SK-N-SH (cell line): ENCODE data around the gene LRRC1. TPM values are rescaled to one million over a fixed set of nuclear protein-coding genes. Genes with fewer than 3 reads are reported as not detected.

ENCODE experiments used
- CTCF ChIA-PET: fragments of 300-600, 350-600 bp; formaldehyde crosslinking; extraction: SDS; loops from one replicate; lab custom pipeline; 2021; lab: Yijun Ruan, JAX
- POLR2A ChIA-PET: fragments of 350-600 bp; sonication (Branson Sonifier 250); formaldehyde crosslinking; extraction: SDS; loops from one replicate; lab custom pipeline; 2020; ENCODE audit warnings: antibody characterized with exemption, inconsistent platforms; lab: Yijun Ruan, JAX
- DNase-seq: peaks from one replicate; pipeline ENCODE4 v3.0.0; 2012
- H2AFZ ChIP-seq: fragments of 200-600 bp; sonication (generic); 2 replicates; pipeline ENCODE4 v1.8.1; 2016; ENCODE audit warnings: antibody characterized with exemption, mild to moderate bottlenecking, low read depth
- H3F3A ChIP-seq: fragments of 200-600 bp; sonication (generic); replicated peaks from 2 replicates; pipeline ENCODE3; 2016; ENCODE audit warnings: antibody characterized with exemption, mild to moderate bottlenecking; ENCODE audit not compliant: insufficient read depth
- H3K27ac ChIP-seq, 2 experiments: fragments of 200-500 bp in 1 of 2; fragments of 200-600 bp in 1 of 2; sonication (Bioruptor generic) in 1 of 2; sonication (generic), shearing (Covaris generic) in 1 of 2; 2 replicates each; pipeline versions ENCODE4 v1.5.1 to v1.6.1; 2014 to 2016; ENCODE audit warnings: low read depth in 2 of 2, inconsistent platforms in 1 of 2, low read length in 1 of 2, mild to moderate bottlenecking in 1 of 2, mixed read lengths in 1 of 2
- H3K27me3 ChIP-seq: fragments of 200-600 bp; sonication (generic), shearing (Covaris generic); 2 replicates; pipeline ENCODE4 v1.6.1; 2016; ENCODE audit warnings: mixed run types; ENCODE audit not compliant: insufficient read depth
- H3K36me3 ChIP-seq, 2 experiments: fragments of 200-500 bp in 1 of 2; fragments of 200-600 bp in 1 of 2; sonication (Bioruptor generic) in 1 of 2; sonication (generic) in 1 of 2; replicated peaks in 1 of 2; 2 replicates each; pipeline versions ENCODE3 to v1.5.1; 2014 to 2016; ENCODE audit warnings: low read length in 1 of 2, mild to moderate bottlenecking in 1 of 2; ENCODE audit not compliant: insufficient read depth in 2 of 2, control insufficient read depth in 1 of 2
- H3K4me1 ChIP-seq, 2 experiments: fragments of 200-500 bp in 1 of 2; fragments of 200-600 bp in 1 of 2; sonication (Bioruptor generic) in 1 of 2; sonication (generic), shearing (Covaris generic) in 1 of 2; 2 replicates each; pipeline versions ENCODE4 v1.5.1 to v1.6.1; 2014 to 2016; ENCODE audit warnings: low read depth in 1 of 2, low read length in 1 of 2, mixed run types in 1 of 2; ENCODE audit not compliant: insufficient read depth in 2 of 2, control insufficient read depth in 1 of 2
- H3K4me2 ChIP-seq: fragments of 200-600 bp; sonication (generic), shearing (Covaris generic); 2 replicates; pipeline ENCODE4 v1.6.1; 2017; ENCODE audit warnings: mixed run types
- H3K4me3 ChIP-seq, 2 experiments: fragments of 200-500 bp in 1 of 2; fragments of 200-600 bp in 1 of 2; sonication (Bioruptor generic) in 1 of 2; sonication (generic), shearing (Covaris generic) in 1 of 2; 2 replicates each; pipeline versions ENCODE4 v1.5.1 to v1.8.1; 2014 to 2016; ENCODE audit warnings: low read depth in 2 of 2, inconsistent platforms in 1 of 2, low read length in 1 of 2, mild to moderate bottlenecking in 1 of 2, mixed read lengths in 1 of 2, moderate library complexity in 1 of 2
- H3K79me2 ChIP-seq: fragments of 200-600 bp; sonication (generic); 2 replicates; pipeline ENCODE4 v1.8.1; 2017; ENCODE audit warnings: mild to moderate bottlenecking; ENCODE audit not compliant: insufficient read depth
- H3K9ac ChIP-seq: fragments of 200-600 bp; sonication (generic); 2 replicates; pipeline ENCODE4 v1.6.1; 2017; ENCODE audit warnings: mixed run types
- H3K9me2 ChIP-seq: fragments of 200-600 bp; sonication (generic); 2 replicates; pipeline ENCODE4 v1.6.1; 2017; ENCODE audit warnings: mixed run types
- H3K9me3 ChIP-seq: fragments of 200-600 bp; sonication (generic); 2 replicates; pipeline ENCODE4 v1.6.1; 2017; ENCODE audit warnings: mixed run types, mild to moderate bottlenecking, moderate library complexity
- H4K20me1 ChIP-seq: fragments of 200-600 bp; sonication (generic); 2 replicates; pipeline ENCODE4 v1.6.1; 2017; ENCODE audit warnings: mild to moderate bottlenecking, mixed run types; ENCODE audit not compliant: insufficient read depth
- ELF1 ChIP-seq: IDR thresholded peaks from 2 replicates; pipeline ENCODE4 v1.4.0; 2012
- EP300 ChIP-seq, 2 experiments: IDR thresholded peaks; 2 replicates each; pipeline versions ENCODE4 v1.4.0 to v1.6.1; 2012; ENCODE audit warnings: borderline replicate concordance in 1 of 2, low read depth in 1 of 2, low read length in 1 of 2
- GABPA ChIP-seq: IDR thresholded peaks from 2 replicates; pipeline ENCODE4 v1.4.0; 2012; ENCODE audit warnings: low read depth, mild to moderate bottlenecking
- IRF3 ChIP-seq: fragments of 150-350 bp; IDR thresholded peaks from 2 replicates; pipeline ENCODE4 v1.6.1; 2016; ENCODE audit warnings: mild to moderate bottlenecking, low read depth, low read length
- JUND ChIP-seq: IDR thresholded peaks from 2 replicates; pipeline ENCODE4 v1.4.0; 2012
- MAX ChIP-seq: IDR thresholded peaks from 2 replicates; pipeline ENCODE4 v1.4.0; 2012; ENCODE audit warnings: low read depth
- NFIC ChIP-seq: IDR thresholded peaks from 2 replicates; pipeline ENCODE4 v1.4.0; 2012; ENCODE audit warnings: borderline replicate concordance
- NRF1 ChIP-seq: IDR thresholded peaks from 2 replicates; pipeline ENCODE4 v1.6.1; 2012; ENCODE audit warnings: low read depth, mild to moderate bottlenecking, low read length
- POLR2AphosphoS5 ChIP-seq: IDR thresholded peaks from 2 replicates; pipeline ENCODE4 v1.6.1; 2012; ENCODE audit warnings: low read depth, low read length
- RAD21 ChIP-seq: IDR thresholded peaks from 2 replicates; pipeline ENCODE4 v1.6.1; 2012; ENCODE audit warnings: mild to moderate bottlenecking, low read length
- REST ChIP-seq: IDR thresholded peaks from 2 replicates; pipeline ENCODE4 v1.6.1; 2012; ENCODE audit warnings: mild to moderate bottlenecking, low read depth, low read length, moderate library complexity
- RFX5 ChIP-seq: IDR thresholded peaks from 2 replicates; pipeline ENCODE4 v1.6.1; 2012; ENCODE audit warnings: mild to moderate bottlenecking, improper control_type of control experiment, low read length
- SIN3A ChIP-seq: IDR thresholded peaks from 2 replicates; pipeline ENCODE4 v1.6.1; 2012; ENCODE audit warnings: low read depth, mild to moderate bottlenecking, low read length, moderate library complexity, borderline replicate concordance
- TAF1 ChIP-seq: IDR thresholded peaks from 2 replicates; pipeline ENCODE4 v1.6.1; 2012; ENCODE audit warnings: low read depth, mild to moderate bottlenecking, low read length, moderate library complexity, borderline replicate concordance
- TCF12 ChIP-seq: IDR thresholded peaks from 2 replicates; pipeline ENCODE4 v1.4.0; 2012
- WGBS: methylation state at CpG from one replicate; pipeline ENCODE4 v1.1.6; 2017; ENCODE audit warnings: low lambda C conversion rate; 5-methylcytosine and 5-hydroxymethylcytosine counted together
- polyA plus RNA-seq, 3 experiments: library from polyadenylated mRNA; depleted of rRNA; stranded (reverse); fragments of >200 nt; gene quantifications; 2 replicates each; pipeline ENCODE4 v1.2.3, GENCODE V29; 2012
- TF ChIP-seq, protein P1 (sequence below): fragments of 200-600 bp; sonication (generic); IDR thresholded peaks from 2 replicates; pipeline ENCODE4 v1.6.1; 2017; ENCODE audit warnings: antibody characterized with exemption, mild to moderate bottlenecking, moderate library complexity
- TF ChIP-seq, protein P2 (sequence below): IDR thresholded peaks from 2 replicates; pipeline ENCODE4; 2012

The LRRC1 gene
- polyA plus RNA-seq (2012; rRNA removed), result 0.76 and 0.84 TPM in 2 replicates
- 0.71 and 0.85 TPM in 2 replicates for polyA plus RNA-seq (2012; cell fraction: cytosol; rRNA removed)
- polyA plus RNA-seq (2012; cell fraction: nucleus; rRNA removed), result 1.7 and 2.0 TPM in 2 replicates

DNA sequence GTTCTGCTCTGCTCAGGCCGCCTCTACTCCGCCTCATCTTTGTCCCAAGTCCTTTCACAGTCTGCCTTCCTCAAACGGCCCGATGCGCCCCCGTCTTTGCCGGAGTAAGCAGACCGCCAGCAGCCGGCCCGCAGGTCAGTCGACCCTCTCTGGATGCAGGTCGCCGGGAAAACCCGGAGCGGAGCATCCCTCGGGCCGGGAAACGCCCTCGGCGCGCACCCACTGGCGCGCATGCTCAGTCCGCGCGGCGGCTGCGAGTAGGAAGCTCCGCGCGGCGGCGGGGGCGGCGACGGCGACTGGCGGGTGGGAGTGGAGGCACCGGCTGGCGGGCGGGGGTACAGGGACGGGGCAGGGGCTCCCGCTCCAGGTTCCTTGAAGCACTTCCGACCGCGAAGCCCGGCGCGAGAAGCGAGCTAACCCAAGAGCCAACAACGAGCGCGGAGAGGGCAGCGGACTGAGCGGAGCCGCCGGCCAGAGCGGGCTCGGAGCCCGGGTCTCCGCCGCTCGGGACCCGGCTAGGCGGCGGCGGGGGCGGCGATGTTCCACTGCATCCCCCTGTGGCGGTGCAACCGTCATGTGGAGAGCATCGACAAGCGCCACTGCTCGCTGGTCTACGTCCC lies at the start of gene LRRC1:
Gene LRRC1 (plus strand): TSS at position 286 of the 620 bp plus-strand sequence. CDS start 252 bp downstream, at position 538.
- H3K4me1 ChIP-seq, result peaks cover 0 to 20% of the 10 kb centered on the region in 2 experiments; a peak in 1 of 4 replicates
- WGBS, result 0% methylated on average over 2 of the region's 75 CpGs
- H3K4me2 ChIP-seq, result peak within 1 kb of the TSS; percentile 100
- no peak for TF ChIP-seq EP300 (IDR thresholded peaks at IDR 0.05; ENCODE audit: borderline replicate concordance in 1 of 2, low read depth in 1 of 2, low read length in 1 of 2)
- TF ChIP-seq, protein P1, sequence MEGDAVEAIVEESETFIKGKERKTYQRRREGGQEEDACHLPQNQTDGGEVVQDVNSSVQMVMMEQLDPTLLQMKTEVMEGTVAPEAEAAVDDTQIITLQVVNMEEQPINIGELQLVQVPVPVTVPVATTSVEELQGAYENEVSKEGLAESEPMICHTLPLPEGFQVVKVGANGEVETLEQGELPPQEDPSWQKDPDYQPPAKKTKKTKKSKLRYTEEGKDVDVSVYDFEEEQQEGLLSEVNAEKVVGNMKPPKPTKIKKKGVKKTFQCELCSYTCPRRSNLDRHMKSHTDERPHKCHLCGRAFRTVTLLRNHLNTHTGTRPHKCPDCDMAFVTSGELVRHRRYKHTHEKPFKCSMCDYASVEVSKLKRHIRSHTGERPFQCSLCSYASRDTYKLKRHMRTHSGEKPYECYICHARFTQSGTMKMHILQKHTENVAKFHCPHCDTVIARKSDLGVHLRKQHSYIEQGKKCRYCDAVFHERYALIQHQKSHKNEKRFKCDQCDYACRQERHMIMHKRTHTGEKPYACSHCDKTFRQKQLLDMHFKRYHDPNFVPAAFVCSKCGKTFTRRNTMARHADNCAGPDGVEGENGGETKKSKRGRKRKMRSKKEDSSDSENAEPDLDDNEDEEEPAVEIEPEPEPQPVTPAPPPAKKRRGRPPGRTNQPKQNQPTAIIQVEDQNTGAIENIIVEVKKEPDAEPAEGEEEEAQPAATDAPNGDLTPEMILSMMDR, result no peak
- peak; percentile 40; the same call in 1 of the 2 replicates for TF ChIP-seq POLR2AphosphoS5
- TF ChIP-seq IRF3, result no peak
- TF ChIP-seq TAF1, result peak; percentile 71; the same call in 1 of the 2 replicates
- TF ChIP-seq, protein P2, sequence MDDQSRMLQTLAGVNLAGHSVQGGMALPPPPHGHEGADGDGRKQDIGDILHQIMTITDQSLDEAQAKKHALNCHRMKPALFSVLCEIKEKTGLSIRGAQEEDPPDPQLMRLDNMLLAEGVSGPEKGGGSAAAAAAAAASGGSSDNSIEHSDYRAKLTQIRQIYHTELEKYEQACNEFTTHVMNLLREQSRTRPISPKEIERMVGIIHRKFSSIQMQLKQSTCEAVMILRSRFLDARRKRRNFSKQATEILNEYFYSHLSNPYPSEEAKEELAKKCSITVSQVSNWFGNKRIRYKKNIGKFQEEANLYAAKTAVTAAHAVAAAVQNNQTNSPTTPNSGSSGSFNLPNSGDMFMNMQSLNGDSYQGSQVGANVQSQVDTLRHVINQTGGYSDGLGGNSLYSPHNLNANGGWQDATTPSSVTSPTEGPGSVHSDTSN, result no peak
- peak; percentile 26 for TF ChIP-seq GABPA
- TF ChIP-seq TCF12, result no peak
- peak; percentile 26; the same call in 1 of the 2 replicates for TF ChIP-seq JUND
- TF ChIP-seq SIN3A, result 0 out of 2 replicates have a peak, but pooled peaks have one; percentile 22
- peak; percentile 70 for TF ChIP-seq NRF1
- peak; percentile 1; the same call in 1 of the 2 replicates for TF ChIP-seq MAX
- TF ChIP-seq REST, result 0 out of 2 replicates have a peak, but pooled peaks have one; percentile 5
- TF ChIP-seq NFIC, result no peak
- no peak for TF ChIP-seq RAD21
- TF ChIP-seq RFX5, result no peak
- TF ChIP-seq ELF1, result no peak
- H3K36me3 ChIP-seq, result no peaks in the 10 kb centered on the region
- CTCF ChIA-PET, result interaction anchor here (0.6 to 2.8 kb wide), 7 partner anchors 12 to 1025 kb away, joined by 3 to 8 read pairs (median 3); partner anchors contain the start of gene GCLC
- no peaks in the 10 kb centered on the region for H3K9me3 ChIP-seq
- H2AFZ ChIP-seq, result peak within 1 kb of the TSS; percentile 95
- H3K4me3 ChIP-seq, result peak within 1 kb of the TSS; percentile 62 to 97
- H3K9me2 ChIP-seq, result no peaks in the 10 kb centered on the region
- peaks cover 26% of the 10 kb centered on the region; the same call in 1 of the 2 replicates for H3K27me3 ChIP-seq
- peak; percentile 96 for DNase-seq
- H4K20me1 ChIP-seq, result no peaks in the 10 kb centered on the region
- H3K79me2 ChIP-seq, result no peaks in the 10 kb centered on the region
- H3K9ac ChIP-seq, result peak within 1 kb of the TSS; percentile 59; the same call in 1 of the 2 replicates
- peak within 1 kb of the TSS; percentile 18 to 48; a peak in 3 of 4 replicates for H3K27ac ChIP-seq
- POLR2A ChIA-PET, result no interaction called here
- peaks cover 4% of the 10 kb centered on the region for H3F3A ChIP-seq
